Psoas muscle (tissue), 8 donors: ENCODE results near the gene PARP11. TPM values are rescaled to one million over a fixed set of nuclear protein-coding genes. Genes with fewer than 3 reads are reported as not detected.
A peak's percentile ranks its signal among the peaks of the same experiment; 100 is the strongest.

Source experiments
- ATAC-seq, 4 donors: fragments of 200-7000 bp; cut with Tn5 transposase; one replicate each; pipeline ENCODE4 v1.9.1; 2020; ENCODE audit warnings: moderate library complexity in 3 of 4, mild to moderate bottlenecking in 2 of 4
- DNase-seq, 2 donors: peaks; one replicate each; pipeline ENCODE4 v3.0.0-alpha.2; 2020
- H3K27ac ChIP-seq: fragments of 200-600 bp; one replicate; pipeline ENCODE4 v1.8.0; 2022
- H3K27me3 ChIP-seq, 3 donors: fragments of 200-600 bp in 1 of 3; one replicate each; pipeline versions ENCODE4 v1.6.1 to v1.8.0; 2013 to 2022; ENCODE audit warnings: low read length in 2 of 3, mild to moderate bottlenecking in 2 of 3, moderate library complexity in 1 of 3; ENCODE audit not compliant: insufficient read depth in 3 of 3
- H3K36me3 ChIP-seq, 2 donors: fragments of 200-600 bp in 1 of 2; one replicate each; pipeline versions ENCODE4 v1.6.1 to v1.8.0; 2013 to 2022; ENCODE audit warnings: low read depth in 1 of 2, mild to moderate bottlenecking in 1 of 2, moderate library complexity in 1 of 2; ENCODE audit not compliant: insufficient read depth in 1 of 2
- H3K4me1 ChIP-seq: fragments of 200-600 bp; one replicate; pipeline ENCODE4 v1.8.0; 2022
- H3K4me3 ChIP-seq: fragments of 200-600 bp; one replicate; pipeline ENCODE4 v1.8.0; 2022; ENCODE audit warnings: mild to moderate bottlenecking
- H3K9me3 ChIP-seq: fragments of 200-600 bp; one replicate; pipeline ENCODE4 v1.8.0; 2022
- WGBS, 3 donors: extraction: QIAGEN DNeasy Blood & Tissue Kit; methylation state at CpG; one replicate each; pipeline versions ENCODE4 v1.1.6 to v1.1.7; 2013; 5-methylcytosine and 5-hydroxymethylcytosine counted together
- intact Hi-C, 2 donors: fragments of 100-400 bp; cut with DNase I; formaldehyde crosslinking; loops; one replicate each; pipeline versions ENCODE4 v1.11.0 to v1.14.2; 2022
- polyA plus RNA-seq, 3 donors: library from polyadenylated mRNA; stranded (reverse); fragments of 200-250 nt; gene quantifications; one replicate each; pipeline ENCODE4 v1.2.3, GENCODE V29; 2013
- total RNA-seq, 4 donors: library from RNA; stranded (reverse); fragmentation: NEBNext Ultra II Directional in 2 of 4; extraction: Animal tissue kit (Norgen Biotek cat#: 25700) in 2 of 4; gene quantifications; one replicate each; pipeline versions ENCODE4 v1.2.1 to v1.2.4, GENCODE V29; 2021 to 2023
- TF ChIP-seq, protein P1 (sequence below): fragments of 200-600 bp; IDR thresholded peaks from one replicate; pipeline ENCODE4 v1.8.0; 2022; ENCODE audit warnings: antibody characterized with exemption
- donor health status: healthy with polysubstance abuse.
- donor health status: DM: no; HTN: no; CAD: no; lungs with moderate emphysema.
- donor health status: Bipolar disorder and iron deficiency.
- donor health status: healthy.
- donor health status: DM: yes; HTN: yes; CAD: no.
- donor health status: DM: no; HTN: no; CAD: no.
- donor health status: DM: no; HTN: no; CAD: no.
- donor health status: DM: yes; HTN: yes; CAD: no.

Gene PARP11
- total and polyA plus RNA-seq, 7 donors = 0.83 to 4.0 (median 2.6) TPM

DNA sequence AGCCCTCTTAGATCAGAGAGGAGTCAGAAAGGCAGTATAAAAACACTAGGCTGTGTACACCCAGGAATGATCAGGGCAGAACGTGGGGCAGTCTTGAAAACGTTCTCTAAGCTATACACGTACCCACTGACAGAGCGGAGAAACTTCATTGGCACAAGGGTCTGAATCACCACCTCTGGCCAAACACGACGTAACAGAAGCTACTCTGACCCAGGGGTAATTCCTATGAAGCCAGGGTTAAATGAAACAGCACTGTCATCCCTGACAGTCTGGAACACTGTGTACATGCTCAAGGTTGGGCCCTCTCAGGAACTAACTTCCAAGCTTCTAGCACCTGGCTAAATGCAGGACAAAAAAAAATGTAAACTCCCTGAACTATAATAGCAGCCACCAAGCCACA, 38.4 kb downstream of the PARP11 start:
- no peak overlapping the region for H3K4me3 ChIP-seq
- no peaks in the 10 kb centered on the region for H3K4me1 ChIP-seq
- H3K27ac ChIP-seq = no peak overlapping the region
- H3K27me3 ChIP-seq = no peaks in the 10 kb centered on the region
- intact Hi-C loops = no loop called here
- no peaks in the 10 kb centered on the region for H3K9me3 ChIP-seq
- 70 to 82% (median 81%) methylated on average over 6 of the region's 6 CpGs for WGBS, 3 donors
- ATAC-seq = peak; percentile 42 to 81 (median 51)
- DNase-seq = no peak
- TF ChIP-seq, protein P1, sequence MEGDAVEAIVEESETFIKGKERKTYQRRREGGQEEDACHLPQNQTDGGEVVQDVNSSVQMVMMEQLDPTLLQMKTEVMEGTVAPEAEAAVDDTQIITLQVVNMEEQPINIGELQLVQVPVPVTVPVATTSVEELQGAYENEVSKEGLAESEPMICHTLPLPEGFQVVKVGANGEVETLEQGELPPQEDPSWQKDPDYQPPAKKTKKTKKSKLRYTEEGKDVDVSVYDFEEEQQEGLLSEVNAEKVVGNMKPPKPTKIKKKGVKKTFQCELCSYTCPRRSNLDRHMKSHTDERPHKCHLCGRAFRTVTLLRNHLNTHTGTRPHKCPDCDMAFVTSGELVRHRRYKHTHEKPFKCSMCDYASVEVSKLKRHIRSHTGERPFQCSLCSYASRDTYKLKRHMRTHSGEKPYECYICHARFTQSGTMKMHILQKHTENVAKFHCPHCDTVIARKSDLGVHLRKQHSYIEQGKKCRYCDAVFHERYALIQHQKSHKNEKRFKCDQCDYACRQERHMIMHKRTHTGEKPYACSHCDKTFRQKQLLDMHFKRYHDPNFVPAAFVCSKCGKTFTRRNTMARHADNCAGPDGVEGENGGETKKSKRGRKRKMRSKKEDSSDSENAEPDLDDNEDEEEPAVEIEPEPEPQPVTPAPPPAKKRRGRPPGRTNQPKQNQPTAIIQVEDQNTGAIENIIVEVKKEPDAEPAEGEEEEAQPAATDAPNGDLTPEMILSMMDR = no peak
- H3K36me3 ChIP-seq = peaks cover 0 to under 1% of the 10 kb centered on the region in 2 donors

DNA sequence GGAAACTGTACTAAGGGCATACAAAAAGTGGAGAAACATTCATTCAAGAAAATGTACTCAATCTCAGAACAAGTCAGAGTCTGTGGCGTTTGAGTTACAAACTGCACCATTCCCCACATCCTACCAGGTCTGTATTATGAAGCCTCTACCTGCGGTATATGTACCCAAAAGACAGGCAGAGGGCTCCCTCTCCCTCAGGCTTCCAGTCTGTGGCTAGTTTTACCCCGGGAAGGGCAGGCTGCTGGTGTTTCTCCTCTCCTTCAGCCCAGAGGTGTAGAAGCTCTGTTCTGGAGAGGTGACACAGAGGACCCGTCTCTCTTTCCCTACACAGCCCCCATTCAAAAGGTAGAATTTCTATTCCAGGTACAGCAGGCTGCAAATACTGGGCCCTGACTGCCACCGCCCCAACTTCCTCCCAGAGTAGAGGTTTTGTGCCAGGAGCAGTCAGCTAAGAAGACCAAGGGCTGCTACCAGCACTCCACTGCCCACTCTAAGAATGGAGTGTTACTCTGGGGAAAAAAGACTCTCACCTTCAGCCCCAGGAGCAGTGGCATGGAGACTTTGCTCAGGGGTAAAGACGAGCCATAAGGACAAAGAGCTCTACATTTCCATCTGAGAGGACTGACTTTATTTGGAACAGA, 39.4 kb downstream of the PARP11 start:
- peaks cover 0 to 11% of the 10 kb centered on the region in 2 donors for H3K36me3 ChIP-seq
- 86 to 92% (median 87%) methylated on average over 6 of the region's 6 CpGs for WGBS, 3 donors
- intact Hi-C loops = no loop called here
- H3K4me3 ChIP-seq = no peak overlapping the region
- H3K27me3 ChIP-seq = no peaks in the 10 kb centered on the region
- DNase-seq = no peak
- H3K9me3 ChIP-seq = no peaks in the 10 kb centered on the region
- TF ChIP-seq, protein P1 = no peak
- H3K27ac ChIP-seq = no peak overlapping the region
- ATAC-seq = no peak
- H3K4me1 ChIP-seq = no peaks in the 10 kb centered on the region

DNA sequence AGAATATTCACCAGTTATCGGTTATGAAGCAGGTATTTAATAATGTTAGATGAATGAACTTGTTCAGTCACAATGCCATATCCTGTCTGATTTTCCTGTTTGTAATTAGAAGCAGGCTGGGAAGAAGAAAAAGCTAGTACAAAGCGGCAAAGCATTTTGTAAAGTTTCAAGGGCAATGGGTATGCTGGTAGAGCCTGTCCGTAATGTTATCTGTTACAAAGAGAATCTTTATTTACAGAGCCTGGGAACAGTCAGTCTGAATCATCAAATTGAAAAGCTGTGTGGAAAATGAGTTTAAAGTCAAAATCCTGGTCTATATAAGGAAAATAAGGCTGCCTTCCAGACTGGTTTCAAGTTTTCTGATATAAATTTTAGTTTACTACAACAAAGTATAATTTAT, 40.5 kb downstream of the PARP11 start:
- DNase-seq (no peak), ATAC-seq (no peak)
- 70 to 86% (median 81%) methylated on average over 3 of the region's 3 CpGs for WGBS, 3 donors
- H3K4me3 ChIP-seq = no peak overlapping the region
- TF ChIP-seq, protein P1 = no peak
- H3K4me1 ChIP-seq = no peaks in the 10 kb centered on the region
- no peaks in the 10 kb centered on the region for H3K9me3 ChIP-seq
- no peak overlapping the region for H3K27ac ChIP-seq
- no peaks in the 10 kb centered on the region for H3K27me3 ChIP-seq
- H3K36me3 ChIP-seq = peaks cover 0 to 20% of the 10 kb centered on the region in 2 donors
- intact Hi-C loops = no loop called here

DNA sequence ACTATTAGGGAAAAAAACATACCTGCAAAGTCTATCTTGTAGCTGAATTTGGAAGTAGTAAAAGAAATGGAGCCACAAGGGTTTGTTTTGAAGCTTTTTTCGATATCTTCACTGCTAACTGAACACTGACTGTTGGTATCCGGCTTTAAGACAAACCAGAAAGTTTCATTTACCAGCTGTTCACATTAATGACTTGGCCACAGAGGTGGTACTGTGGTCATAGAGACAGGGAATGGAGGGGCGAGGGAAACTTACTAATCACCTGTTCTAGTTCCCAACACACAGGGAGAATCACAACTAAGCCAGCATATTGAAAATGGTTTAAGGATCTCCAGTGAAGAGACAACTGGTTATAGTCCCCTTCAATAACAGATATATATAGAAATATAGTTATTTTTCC, 44.3 kb downstream of the PARP11 start:
- ATAC-seq (no peak), DNase-seq (no peak)
- Histone ChIP-seq H3K4me1 (no peaks in the 10 kb centered on the region), H3K27me3 (no peaks in the 10 kb centered on the region), H3K9me3 (no peaks in the 10 kb centered on the region), H3K36me3 (peaks cover 0 to 54% of the 10 kb centered on the region in 2 donors), H3K27ac (no peak overlapping the region), H3K4me3 (no peak overlapping the region)
- intact Hi-C loops = no loop called here
- TF ChIP-seq, protein P1 = no peak
- WGBS, 3 donors = 83 to 93% (median 88%) methylated on average over 3 of the region's 3 CpGs
